GM19397 (cell line): ENCODE data around the gene HOXD8.

ENCODE experiments used
- ATAC-seq: cut with Tn5 transposase; IDR thresholded peaks from one replicate; pipeline ENCODE4 v1.9.1; 2021; ENCODE audit warnings: mild to moderate bottlenecking, moderate library complexity; ENCODE audit not compliant: unreplicated experiment

The HOXD8 gene

GRCh38 chr2:176114930-176115625 is 14.4 kb upstream of the HOXD8 start:
- no peak for ATAC-seq

- ATAC-seq, result no peak
These were observed 13.4 kb upstream of the HOXD8 start, which contains the start of gene HOXD10 for GRCh38 chr2:176115883-176116813. Gene HOXD10 (plus strand): TSS chr2:176116778. CDS start chr2:176116834, 56 bp downstream.

GRCh38 chr2:176117162-176117822 is 12.2 kb upstream of the HOXD8 start:
- ATAC-seq, result no peak

- no peak for ATAC-seq
These were observed 11.6 kb upstream of the HOXD8 start for GRCh38 chr2:176117823-176118371.

GRCh38 chr2:176118601-176119339 is 10.7 kb upstream of the HOXD8 start:
- ATAC-seq, result no peak

GRCh38 chr2:176120364-176121189 is 8.9 kb upstream of the HOXD8 start:
- no peak for ATAC-seq

- ATAC-seq, result no peak
These were observed 8.1 kb upstream of the HOXD8 start for GRCh38 chr2:176121190-176122051.

- no peak for ATAC-seq
These were observed 7.3 kb upstream of the HOXD8 start for GRCh38 chr2:176122052-176122682.

GRCh38 chr2:176122683-176123410 is 6.7 kb upstream of the HOXD8 start, which contains the start of gene HOXD9:
Gene HOXD9 (plus strand): TSS chr2:176122719. CDS start chr2:176122769, 50 bp downstream.
- no peak for ATAC-seq

- no peak for ATAC-seq
These were observed 5.9 kb upstream of the HOXD8 start for GRCh38 chr2:176123411-176124109.

- no peak for ATAC-seq
These were observed 5.2 kb upstream of the HOXD8 start for GRCh38 chr2:176124110-176124946.

GRCh38 chr2:176124947-176125771 is 4.3 kb upstream of the HOXD8 start:
- no peak for ATAC-seq

GRCh38 chr2:176125772-176126054 is 3.8 kb upstream of the HOXD8 start:
- ATAC-seq, result no peak

GRCh38 chr2:176126929-176127773 is 2.4 kb upstream of the HOXD8 start:
- no peak for ATAC-seq

GRCh38 chr2:176127774-176128072 is 1.8 kb upstream of the HOXD8 start:
- no peak for ATAC-seq
